Epithelial cell of proximal tubule (primary cell): ENCODE data around the gene IL1R2. TPM values are rescaled to one million over a fixed set of nuclear protein-coding genes. Genes with fewer than 3 reads are reported as not detected.

Experiments used
- DNase-seq: peaks from one replicate; pipeline ENCODE4 v3.0.0-alpha.2; 2011; ENCODE audit warnings: low read depth
- H3K4me3 ChIP-seq: 2 replicates; pipeline ENCODE4 v1.5.1; 2011; ENCODE audit warnings: low read depth, mild to moderate bottlenecking, low read length
- CTCF ChIP-seq: conservative IDR thresholded peaks from 2 replicates; pipeline ENCODE4 v1.5.1; 2012; ENCODE audit warnings: low read depth, mild to moderate bottlenecking, low read length
- total RNA-seq: library from RNA; depleted of rRNA; stranded (reverse); fragments of >200 nt; gene quantifications from 2 replicates; pipeline ENCODE4 v1.2.3, GENCODE V29; 2015

The IL1R2 gene
- total RNA-seq, 1 donor from 2014 or later = 5.4 TPM

- no peak overlapping the region for H3K4me3 ChIP-seq
- no peak for DNase-seq
- no peak for TF ChIP-seq CTCF
Observed at GRCh38 chr2:101963198-101963597, 28.6 kb upstream of the IL1R2 start.

GRCh38 chr2:101967826-101968513, 23.8 kb upstream of the IL1R2 start:
- H3K4me3 ChIP-seq = no peak overlapping the region
- TF ChIP-seq CTCF = no peak
- DNase-seq = no peak

DNA sequence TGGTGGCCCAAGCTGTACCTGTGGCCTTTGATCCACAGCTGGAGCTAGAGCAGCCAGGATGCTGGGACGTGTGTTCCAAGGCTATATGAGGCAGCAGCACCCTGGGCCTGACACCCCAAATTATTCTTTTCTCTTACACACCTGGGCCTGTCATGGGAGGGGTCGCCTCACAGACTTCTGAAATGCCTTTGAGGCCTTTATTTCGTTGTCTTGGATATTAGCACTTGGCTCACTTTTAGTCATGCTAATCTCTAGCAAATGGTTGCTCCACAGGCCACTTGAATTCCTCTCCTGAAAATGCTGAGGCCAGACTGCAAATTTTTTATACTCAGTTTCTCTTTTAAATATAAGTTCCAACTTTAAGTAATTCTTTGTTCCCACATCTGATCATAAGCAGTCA, 22.0 kb upstream of the IL1R2 start:
- TF ChIP-seq CTCF = no peak
- no peak for DNase-seq
- H3K4me3 ChIP-seq = no peak overlapping the region

GRCh38 chr2:101970901-101971300, 20.9 kb upstream of the IL1R2 start:
- DNase-seq = no peak
- no peak for TF ChIP-seq CTCF
- no peak overlapping the region for H3K4me3 ChIP-seq

DNA sequence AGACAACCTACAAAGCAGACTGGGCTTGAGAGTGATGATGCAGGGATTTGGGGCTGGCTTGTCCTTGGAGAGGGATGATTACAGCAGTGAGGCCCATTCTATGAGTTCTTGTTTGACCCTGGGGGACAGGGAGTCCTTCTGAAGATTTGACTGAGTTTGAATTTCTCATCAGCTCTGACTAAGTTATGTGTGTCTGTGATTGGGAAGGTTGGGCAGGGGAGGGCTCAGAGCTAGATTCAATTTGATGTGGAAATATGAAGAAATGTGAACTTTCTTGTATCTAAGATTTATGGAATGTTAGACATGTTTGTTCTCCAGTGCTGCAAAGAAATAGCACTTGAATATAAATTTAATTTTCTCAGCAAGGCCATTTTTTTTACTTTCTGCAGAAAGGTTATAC, 19.9 kb upstream of the IL1R2 start:
- H3K4me3 ChIP-seq = no peak overlapping the region
- no peak for DNase-seq
- no peak for TF ChIP-seq CTCF

DNA sequence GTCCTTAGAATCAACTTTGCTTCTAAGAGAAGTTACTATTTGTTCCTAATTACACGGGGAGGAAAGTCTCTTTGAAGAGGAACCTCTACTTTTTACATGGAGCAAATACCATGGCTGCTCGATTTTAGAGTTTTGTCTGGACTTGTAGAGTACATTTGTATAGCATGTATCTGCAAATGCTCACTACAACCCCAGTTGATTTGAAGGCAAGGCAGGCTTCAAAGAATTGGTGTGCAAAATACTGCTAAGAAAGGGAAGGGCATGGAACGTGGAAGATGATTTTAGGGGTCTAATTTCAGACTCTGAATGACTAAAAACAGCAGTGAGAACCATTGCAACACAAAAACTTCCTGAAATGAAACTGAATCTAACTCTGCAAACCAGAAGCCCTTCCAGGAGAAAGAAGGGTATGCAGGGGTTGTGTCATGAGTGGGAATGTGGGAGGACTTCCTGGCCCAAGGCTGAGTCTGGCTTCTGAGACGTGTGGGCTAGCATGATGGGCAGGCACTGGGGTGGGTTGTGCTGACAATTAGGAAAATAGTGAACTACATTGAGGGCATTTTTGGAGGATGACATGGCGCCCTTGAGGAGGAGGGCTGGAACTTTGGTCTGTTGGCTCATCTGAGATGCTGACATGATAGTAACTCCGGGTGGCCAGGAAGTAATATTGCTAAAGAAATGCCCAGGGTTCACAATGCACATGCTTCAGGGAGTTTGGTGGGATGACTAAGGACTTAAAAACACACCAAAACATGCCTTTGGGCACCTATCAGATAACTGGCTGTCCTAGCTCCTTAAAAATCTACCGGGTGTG, 18.9 kb upstream of the IL1R2 start:
- no peak overlapping the region for H3K4me3 ChIP-seq
- DNase-seq = no peak
- no peak for TF ChIP-seq CTCF
